Breast epithelium (tissue), 4 donors: ENCODE data around the gene ACOT9. TPM values are rescaled to one million over a fixed set of nuclear protein-coding genes. Genes with fewer than 3 reads are reported as not detected.

Experiments used
- DNase-seq, 2 donors: peaks; one replicate each; pipeline ENCODE4 v3.0.0-alpha.2; 2019; ENCODE audit warnings: low spot score in 2 of 2
- H3K27ac ChIP-seq, 2 donors: fragments of 200-600 bp; sonication (generic) in 1 of 2; one replicate each; pipeline ENCODE4 v1.5.1; 2016 to 2019; ENCODE audit warnings: mild to moderate bottlenecking in 1 of 2
- H3K27me3 ChIP-seq, 2 donors: fragments of 200-600 bp; sonication (generic) in 1 of 2; one replicate each; pipeline versions ENCODE4 v1.5.1 to v1.6.0; 2017 to 2019; ENCODE audit warnings: control low read depth in 1 of 2, mild to moderate bottlenecking in 1 of 2
- H3K36me3 ChIP-seq: fragments of 200-600 bp; one replicate; pipeline ENCODE4 v1.5.1; 2019
- H3K4me1 ChIP-seq, 2 donors: fragments of 200-600 bp; sonication (generic); one replicate each; pipeline ENCODE4 v1.5.1; 2016 to 2019; ENCODE audit warnings: control low read depth in 1 of 2
- H3K4me3 ChIP-seq, 3 donors: fragments of 200-600 bp; sonication (generic); 1 replicate in 2 of 3; 2 replicates in 1 of 3; pipeline ENCODE4 v1.5.1; 2016 to 2019; ENCODE audit warnings: mild to moderate bottlenecking in 3 of 3, moderate library complexity in 2 of 3
- H3K9me3 ChIP-seq, 2 donors: fragments of 200-600 bp; sonication (generic) in 1 of 2; one replicate each; pipeline ENCODE4 v1.5.1; 2016 to 2019; ENCODE audit warnings: control low read depth in 1 of 2
- POLR2A ChIP-seq: fragments of 450-650 bp; IDR thresholded peaks from one replicate; pipeline ENCODE4 v1.6.1; 2016; ENCODE audit warnings: antibody characterized with exemption, mild to moderate bottlenecking, moderate library complexity
- POLR2AphosphoS5 ChIP-seq, 3 donors: sonication (generic); formaldehyde crosslinking; IDR thresholded peaks; one replicate each; pipeline ENCODE4 v1.6.1; 2017; ENCODE audit warnings: antibody characterized with exemption in 3 of 3
- intact Hi-C: fragments of 100-400 bp; cut with DNase I; formaldehyde crosslinking; loops from one replicate; pipeline ENCODE4 v1.15.1; 2023; ENCODE audit warnings: low total_unique reads
- total RNA-seq, 3 donors: library from RNA; depleted of rRNA; stranded (reverse); fragments of >200 nt; gene quantifications; one replicate each; pipeline ENCODE4 v1.1.0, GENCODE V29; 2016
- TF ChIP-seq, protein P1 (sequence below), 3 donors: fragments of 450-650 bp; IDR thresholded peaks; one replicate each; pipeline ENCODE4 v1.5.1; 2016 to 2017; ENCODE audit warnings: antibody characterized with exemption in 3 of 3, mild to moderate bottlenecking in 3 of 3, moderate library complexity in 3 of 3

Gene ACOT9
- total RNA-seq, 3 donors from 2014 or later = 38.7 to 42.3 (median 41.0) TPM

DNA sequence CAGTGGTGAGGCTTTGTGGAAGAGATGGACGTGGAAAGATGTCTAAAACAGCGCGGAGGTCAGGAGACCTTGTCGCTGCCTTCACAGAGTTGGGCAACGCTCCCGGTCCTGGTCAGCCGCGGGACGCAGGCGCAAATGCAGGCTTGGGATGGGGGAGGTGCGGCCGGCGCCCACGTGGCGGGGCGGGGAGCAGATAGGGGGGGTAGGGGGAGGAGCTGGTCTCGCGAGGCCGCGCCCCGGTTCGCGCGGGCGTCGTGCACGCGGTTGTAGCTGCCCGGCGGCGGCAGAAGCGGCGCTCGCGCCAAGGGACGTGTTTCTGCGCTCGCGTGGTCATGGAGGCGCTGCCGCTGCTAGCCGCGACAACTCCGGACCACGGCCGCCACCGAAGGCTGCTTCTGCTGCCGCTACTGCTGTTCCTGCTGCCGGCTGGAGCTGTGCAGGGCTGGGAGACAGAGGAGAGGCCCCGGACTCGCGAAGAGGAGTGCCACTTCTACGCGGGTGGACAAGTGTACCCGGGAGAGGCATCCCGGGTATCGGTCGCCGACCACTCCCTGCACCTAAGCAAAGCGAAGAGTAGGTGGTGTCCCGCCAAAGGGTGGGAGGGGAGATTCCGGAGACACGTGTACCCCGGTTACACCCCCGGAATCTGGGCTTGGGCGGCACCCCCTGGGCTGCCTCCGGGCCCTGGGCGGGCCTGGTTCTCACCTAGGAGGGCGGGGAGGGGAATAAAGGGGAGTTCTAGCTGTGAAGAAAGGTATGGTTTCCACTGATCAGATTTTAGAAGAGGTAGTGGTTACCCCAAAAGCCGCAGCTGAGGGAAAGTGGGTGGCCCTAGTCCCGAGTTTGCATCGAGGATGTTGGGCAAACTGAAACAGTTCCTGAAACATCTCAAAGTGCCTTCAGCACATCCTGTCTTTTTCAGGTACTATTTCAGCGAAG lies 75.6 kb downstream of the ACOT9 start, which contains the start of gene PRDX4:
TSS of gene PRDX4 (plus strand) at position 255 of the 939 bp plus-strand sequence. CDS start at position 333, 78 bp downstream.
- intact Hi-C loops = no loop called here
- H3K27ac ChIP-seq = peak within 1 kb of the TSS; percentile 76 to 84
- H3K36me3 ChIP-seq = no peaks in the 10 kb centered on the region
- peak within 1 kb of the TSS; percentile 55 to 82 (median 59) for H3K4me3 ChIP-seq
- no peaks in the 10 kb centered on the region for H3K9me3 ChIP-seq
- TF ChIP-seq POLR2A (peak; percentile 35), POLR2AphosphoS5 (IDR thresholded peaks at IDR 0.05) (peak in 2 of 3 donors; percentile 22 to 47)
- TF ChIP-seq, protein P1, sequence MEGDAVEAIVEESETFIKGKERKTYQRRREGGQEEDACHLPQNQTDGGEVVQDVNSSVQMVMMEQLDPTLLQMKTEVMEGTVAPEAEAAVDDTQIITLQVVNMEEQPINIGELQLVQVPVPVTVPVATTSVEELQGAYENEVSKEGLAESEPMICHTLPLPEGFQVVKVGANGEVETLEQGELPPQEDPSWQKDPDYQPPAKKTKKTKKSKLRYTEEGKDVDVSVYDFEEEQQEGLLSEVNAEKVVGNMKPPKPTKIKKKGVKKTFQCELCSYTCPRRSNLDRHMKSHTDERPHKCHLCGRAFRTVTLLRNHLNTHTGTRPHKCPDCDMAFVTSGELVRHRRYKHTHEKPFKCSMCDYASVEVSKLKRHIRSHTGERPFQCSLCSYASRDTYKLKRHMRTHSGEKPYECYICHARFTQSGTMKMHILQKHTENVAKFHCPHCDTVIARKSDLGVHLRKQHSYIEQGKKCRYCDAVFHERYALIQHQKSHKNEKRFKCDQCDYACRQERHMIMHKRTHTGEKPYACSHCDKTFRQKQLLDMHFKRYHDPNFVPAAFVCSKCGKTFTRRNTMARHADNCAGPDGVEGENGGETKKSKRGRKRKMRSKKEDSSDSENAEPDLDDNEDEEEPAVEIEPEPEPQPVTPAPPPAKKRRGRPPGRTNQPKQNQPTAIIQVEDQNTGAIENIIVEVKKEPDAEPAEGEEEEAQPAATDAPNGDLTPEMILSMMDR (IDR thresholded peaks at IDR 0.05) = no peak
- peak; percentile 76 to 86 for DNase-seq
- peaks cover 0 to 17% of the 10 kb centered on the region in 2 donors for H3K27me3 ChIP-seq
- H3K4me1 ChIP-seq = no peaks in the 10 kb centered on the region

DNA sequence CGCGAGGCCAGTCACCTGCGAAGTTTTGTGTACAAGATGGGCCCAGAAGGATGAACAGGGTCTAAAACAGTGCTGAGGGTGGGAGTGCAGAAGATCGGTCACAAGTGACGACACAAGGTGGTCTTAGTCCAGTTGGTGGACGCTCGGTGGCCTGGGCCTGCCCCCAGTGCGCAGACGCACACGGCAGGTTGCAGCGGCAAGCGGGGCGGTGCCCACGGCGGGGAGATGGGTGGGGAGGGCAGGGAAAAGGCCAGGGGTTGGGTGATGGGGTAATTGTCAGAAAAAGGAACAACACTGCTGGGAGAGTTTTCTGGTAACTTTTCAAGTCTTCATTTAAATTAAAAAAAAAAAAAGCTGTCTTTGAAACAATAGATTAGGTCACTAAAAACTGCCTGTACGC lies 76.8 kb downstream of the ACOT9 start:
- no peak overlapping the region for H3K4me3 ChIP-seq
- H3K27me3 ChIP-seq = peaks cover 0 to 17% of the 10 kb centered on the region in 2 donors
- intact Hi-C loops = no loop called here
- H3K36me3 ChIP-seq = no peaks in the 10 kb centered on the region
- no peak overlapping the region for H3K27ac ChIP-seq
- no peaks in the 10 kb centered on the region for H3K4me1 ChIP-seq
- no peaks in the 10 kb centered on the region for H3K9me3 ChIP-seq
- DNase-seq = no peak
- no peak for TF ChIP-seq POLR2A
- TF ChIP-seq, protein P1 (IDR thresholded peaks at IDR 0.05) = no peak

DNA sequence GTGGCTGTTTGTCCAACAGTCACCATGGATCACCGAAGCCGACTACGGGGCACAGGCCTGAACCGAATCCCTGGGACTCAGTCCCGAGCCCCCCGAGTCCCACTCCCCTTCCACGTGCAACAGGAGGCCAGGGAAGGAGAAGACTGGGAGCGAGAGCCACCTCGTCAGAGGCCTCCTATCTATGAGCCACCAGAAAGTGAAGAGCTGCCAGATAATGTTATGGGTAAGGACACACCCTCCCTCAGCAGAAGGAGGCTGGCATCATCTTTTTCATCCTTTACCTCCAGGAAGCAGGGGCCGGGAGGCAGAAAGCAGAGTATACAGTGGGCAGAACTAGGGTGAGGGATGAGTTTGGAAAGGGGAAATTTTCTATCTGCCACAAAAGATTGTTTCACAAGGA lies 78.6 kb downstream of the ACOT9 start:
- Histone ChIP-seq H3K9me3 (no peaks in the 10 kb centered on the region), H3K4me3 (no peak overlapping the region), H3K36me3 (no peaks in the 10 kb centered on the region), H3K4me1 (no peaks in the 10 kb centered on the region), H3K27me3 (peaks cover 0 to 17% of the 10 kb centered on the region in 2 donors), H3K27ac (no peak overlapping the region)
- intact Hi-C loops = no loop called here
- no peak for TF ChIP-seq POLR2AphosphoS5 (IDR thresholded peaks at IDR 0.05)
- no peak for TF ChIP-seq POLR2A
- TF ChIP-seq, protein P1 (IDR thresholded peaks at IDR 0.05) = no peak
- DNase-seq = no peak

DNA sequence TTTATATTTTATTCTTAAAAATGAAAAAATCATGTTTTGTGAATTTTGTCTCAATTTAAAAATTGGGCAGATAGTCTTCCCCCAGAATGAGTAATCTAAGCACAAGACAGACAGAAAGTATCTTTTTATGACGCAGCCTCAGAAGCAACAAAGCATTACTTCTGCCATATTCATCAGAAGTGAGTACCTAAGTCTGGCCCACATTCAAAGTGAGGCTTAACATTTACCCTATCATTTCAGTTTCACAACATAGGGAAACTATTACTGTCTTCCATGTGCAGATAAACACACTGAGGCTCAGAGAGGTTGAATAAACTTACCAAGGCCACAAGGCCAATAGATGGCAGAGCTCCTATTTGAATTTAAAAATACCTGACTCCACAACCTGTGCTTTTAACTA lies 80.2 kb downstream of the ACOT9 start:
- Histone ChIP-seq H3K27ac (no peak overlapping the region), H3K36me3 (no peaks in the 10 kb centered on the region), H3K4me3 (no peak overlapping the region), H3K27me3 (peaks cover 0 to 14% of the 10 kb centered on the region in 2 donors), H3K4me1 (no peaks in the 10 kb centered on the region), H3K9me3 (no peaks in the 10 kb centered on the region)
- no peak for TF ChIP-seq POLR2A
- TF ChIP-seq, protein P1 (IDR thresholded peaks at IDR 0.05) = no peak
- no peak for TF ChIP-seq POLR2AphosphoS5 (IDR thresholded peaks at IDR 0.05)
- DNase-seq = no peak
- intact Hi-C loops = no loop called here

DNA sequence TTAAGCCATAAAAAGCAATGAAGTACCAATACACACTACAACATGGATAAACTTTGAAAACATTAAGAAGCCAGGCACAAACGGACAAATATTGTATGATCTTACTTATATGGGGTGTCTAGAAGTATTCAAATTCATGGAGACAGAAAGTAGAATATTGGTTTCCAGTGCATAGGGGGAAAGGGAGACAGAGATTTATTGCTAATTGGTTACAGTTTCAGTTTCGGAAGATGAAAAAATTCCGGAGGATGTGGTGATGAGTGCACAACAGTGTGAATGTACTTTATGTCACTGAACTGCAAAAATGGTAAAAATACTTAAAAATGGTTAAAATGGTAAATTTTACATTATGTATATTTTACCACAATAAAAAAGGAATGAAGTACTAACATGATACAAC lies 80.9 kb downstream of the ACOT9 start:
- no peak for TF ChIP-seq POLR2A
- TF ChIP-seq, protein P1 (IDR thresholded peaks at IDR 0.05) = no peak
- TF ChIP-seq POLR2AphosphoS5 (IDR thresholded peaks at IDR 0.05) = no peak
- Histone ChIP-seq H3K27ac (no peak overlapping the region), H3K27me3 (peaks cover 0 to 10% of the 10 kb centered on the region in 2 donors), H3K4me1 (no peaks in the 10 kb centered on the region), H3K4me3 (no peak overlapping the region), H3K36me3 (no peaks in the 10 kb centered on the region), H3K9me3 (no peaks in the 10 kb centered on the region)
- no peak for DNase-seq
- intact Hi-C loops = no loop called here
